ENCODE measurements around the gene XKR7. TPM values are rescaled to one million over a fixed set of nuclear protein-coding genes. Genes with fewer than 3 reads are reported as not detected.

Gene XKR7
- total and polyA plus RNA-seq, 10 of the 15 experiments (the other 5 are each of a cell fraction or from before 2014, with no cell fraction given): not detected

GRCh38 chr20:32007787-32008616, 40.1 kb downstream of the XKR7 start:
- TF ChIP-seq TCF7 (IDR thresholded peaks at IDR 0.05; ENCODE audit: borderline replicate concordance) (no peak), SUPT20H (IDR thresholded peaks at IDR 0.05; ENCODE audit: borderline replicate concordance, control insufficient read depth, low read depth, low read length) (no peak), CBFB (IDR thresholded peaks at IDR 0.05; ENCODE audit: low read depth) (no peak)
- TF ChIP-seq, protein P1, sequence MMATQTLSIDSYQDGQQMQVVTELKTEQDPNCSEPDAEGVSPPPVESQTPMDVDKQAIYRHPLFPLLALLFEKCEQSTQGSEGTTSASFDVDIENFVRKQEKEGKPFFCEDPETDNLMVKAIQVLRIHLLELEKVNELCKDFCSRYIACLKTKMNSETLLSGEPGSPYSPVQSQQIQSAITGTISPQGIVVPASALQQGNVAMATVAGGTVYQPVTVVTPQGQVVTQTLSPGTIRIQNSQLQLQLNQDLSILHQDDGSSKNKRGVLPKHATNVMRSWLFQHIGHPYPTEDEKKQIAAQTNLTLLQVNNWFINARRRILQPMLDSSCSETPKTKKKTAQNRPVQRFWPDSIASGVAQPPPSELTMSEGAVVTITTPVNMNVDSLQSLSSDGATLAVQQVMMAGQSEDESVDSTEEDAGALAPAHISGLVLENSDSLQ (IDR thresholded peaks at IDR 0.05): no peak
- RAD21 ChIA-PET (ENCODE audit: unreplicated experiment): no interaction called here
- CTCF ChIA-PET: interaction anchor here (0.7 to 2.0 kb wide), 6 partner anchors 9 to 185 kb away, joined by 3 to 9 read pairs (median 4); no protein-coding TSS in a partner anchor
- no TSS peak for BruUV-seq (replicated peaks)
- intact Hi-C loops (cut with micrococcal nuclease; ENCODE audit: unreplicated experiment): no loop called here
- Histone ChIP-seq H2AFZ (ENCODE audit: control insufficient read depth, low read depth, low read length) (no peak overlapping the region), H3K36me3 (ENCODE audit: control insufficient read depth in 2 of 2, insufficient read depth in 2 of 2, low read length in 1 of 2) (no peaks in the 10 kb centered on the region), H3K4me2 (ENCODE audit: control insufficient read depth, insufficient read depth) (no peak overlapping the region), H3K27ac (ENCODE audit: control insufficient read depth, insufficient read depth) (no peak overlapping the region), H3K9ac (ENCODE audit: control insufficient read depth, insufficient read depth, low read length) (no peak overlapping the region), H3K27me3 (replicated peaks in 1 of 2; ENCODE audit: control insufficient read depth in 2 of 2, insufficient read depth in 2 of 2, low read length in 1 of 2) (peaks cover 0 to 1% of the 10 kb centered on the region in 2 experiments; a peak in 1 of 4 replicates), H3K4me3 (no peak overlapping the region), H3K79me2 (ENCODE audit: control insufficient read depth, insufficient read depth, low read length) (no peaks in the 10 kb centered on the region), H4K20me1 (ENCODE audit: control insufficient read depth, insufficient read depth) (no peaks in the 10 kb centered on the region), H3K9me3 (replicated peaks; ENCODE audit: control insufficient read depth, insufficient read depth, low read length) (no peaks in the 10 kb centered on the region), H3K4me1 (ENCODE audit: control insufficient read depth, insufficient read depth, low read length) (no peaks in the 10 kb centered on the region)
- POLR2A ChIA-PET: interaction anchor here (0.6 kb wide), 1 partner anchor 99 kb away, joined by 6 read pairs; no protein-coding TSS in a partner anchor
- FAIRE-seq (no peak), ATAC-seq (no peak), DNase-seq (ENCODE audit: low read depth, low spot score) (no peak)
- in situ Hi-C loops (cut with MboI): no loop called here
- SMC1A ChIA-PET (ENCODE audit: uncharacterized antibody, unreplicated experiment): interaction anchor here (0.6 to 1.4 kb wide), 4 partner anchors 24 to 127 kb away, joined by 3 read pairs; no protein-coding TSS in a partner anchor
- 32% methylated on average over 10 of the region's 10 CpGs for WGBS (ENCODE audit: insufficient coverage, insufficient replicate concordance, low lambda C conversion rate, missing lambda C conversion rate)

GRCh38 chr20:32009564-32009963, 41.6 kb downstream of the XKR7 start:
- Histone ChIP-seq H2AFZ (ENCODE audit: control insufficient read depth, low read depth, low read length) (no peak overlapping the region), H4K20me1 (ENCODE audit: control insufficient read depth, insufficient read depth) (no peaks in the 10 kb centered on the region), H3K9ac (ENCODE audit: control insufficient read depth, insufficient read depth, low read length) (no peak overlapping the region), H3K79me2 (ENCODE audit: control insufficient read depth, insufficient read depth, low read length) (no peaks in the 10 kb centered on the region), H3K4me3 (no peak overlapping the region), H3K36me3 (ENCODE audit: control insufficient read depth in 2 of 2, insufficient read depth in 2 of 2, low read length in 1 of 2) (no peaks in the 10 kb centered on the region), H3K4me1 (ENCODE audit: control insufficient read depth, insufficient read depth, low read length) (no peaks in the 10 kb centered on the region), H3K9me3 (replicated peaks; ENCODE audit: control insufficient read depth, insufficient read depth, low read length) (no peaks in the 10 kb centered on the region), H3K4me2 (ENCODE audit: control insufficient read depth, insufficient read depth) (no peak overlapping the region), H3K27me3 (replicated peaks in 1 of 2; ENCODE audit: control insufficient read depth in 2 of 2, insufficient read depth in 2 of 2, low read length in 1 of 2) (peaks cover 0 to 1% of the 10 kb centered on the region in 2 experiments; a peak in 2 of 4 replicates), H3K27ac (ENCODE audit: control insufficient read depth, insufficient read depth) (no peak overlapping the region)
- ChIA-PET SMC1A (ENCODE audit: uncharacterized antibody, unreplicated experiment) (no interaction called here), CTCF (interaction anchor here (1.9 kb wide), 1 partner anchor 25 kb away, joined by 6 read pairs; no protein-coding TSS in a partner anchor), POLR2A (no interaction called here), RAD21 (ENCODE audit: unreplicated experiment) (no interaction called here)
- intact Hi-C loops (cut with micrococcal nuclease; ENCODE audit: unreplicated experiment): no loop called here
- 0% methylated on average over 7 of the region's 7 CpGs for WGBS (ENCODE audit: insufficient coverage, insufficient replicate concordance, low lambda C conversion rate, missing lambda C conversion rate)
- BruUV-seq (replicated peaks): no TSS peak
- DNase-seq (ENCODE audit: low read depth, low spot score) (no peak), FAIRE-seq (no peak), ATAC-seq (no peak)
- in situ Hi-C loops (cut with MboI): no loop called here
- TF ChIP-seq, protein P2, sequence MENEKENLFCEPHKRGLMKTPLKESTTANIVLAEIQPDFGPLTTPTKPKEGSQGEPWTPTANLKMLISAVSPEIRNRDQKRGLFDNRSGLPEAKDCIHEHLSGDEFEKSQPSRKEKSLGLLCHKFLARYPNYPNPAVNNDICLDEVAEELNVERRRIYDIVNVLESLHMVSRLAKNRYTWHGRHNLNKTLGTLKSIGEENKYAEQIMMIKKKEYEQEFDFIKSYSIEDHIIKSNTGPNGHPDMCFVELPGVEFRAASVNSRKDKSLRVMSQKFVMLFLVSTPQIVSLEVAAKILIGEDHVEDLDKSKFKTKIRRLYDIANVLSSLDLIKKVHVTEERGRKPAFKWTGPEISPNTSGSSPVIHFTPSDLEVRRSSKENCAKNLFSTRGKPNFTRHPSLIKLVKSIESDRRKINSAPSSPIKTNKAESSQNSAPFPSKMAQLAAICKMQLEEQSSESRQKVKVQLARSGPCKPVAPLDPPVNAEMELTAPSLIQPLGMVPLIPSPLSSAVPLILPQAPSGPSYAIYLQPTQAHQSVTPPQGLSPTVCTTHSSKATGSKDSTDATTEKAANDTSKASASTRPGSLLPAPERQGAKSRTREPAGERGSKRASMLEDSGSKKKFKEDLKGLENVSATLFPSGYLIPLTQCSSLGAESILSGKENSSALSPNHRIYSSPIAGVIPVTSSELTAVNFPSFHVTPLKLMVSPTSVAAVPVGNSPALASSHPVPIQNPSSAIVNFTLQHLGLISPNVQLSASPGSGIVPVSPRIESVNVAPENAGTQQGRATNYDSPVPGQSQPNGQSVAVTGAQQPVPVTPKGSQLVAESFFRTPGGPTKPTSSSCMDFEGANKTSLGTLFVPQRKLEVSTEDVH (IDR thresholded peaks at IDR 0.05; ENCODE audit: low read depth, partially characterized antibody): no peak
- TF ChIP-seq, protein P3, sequence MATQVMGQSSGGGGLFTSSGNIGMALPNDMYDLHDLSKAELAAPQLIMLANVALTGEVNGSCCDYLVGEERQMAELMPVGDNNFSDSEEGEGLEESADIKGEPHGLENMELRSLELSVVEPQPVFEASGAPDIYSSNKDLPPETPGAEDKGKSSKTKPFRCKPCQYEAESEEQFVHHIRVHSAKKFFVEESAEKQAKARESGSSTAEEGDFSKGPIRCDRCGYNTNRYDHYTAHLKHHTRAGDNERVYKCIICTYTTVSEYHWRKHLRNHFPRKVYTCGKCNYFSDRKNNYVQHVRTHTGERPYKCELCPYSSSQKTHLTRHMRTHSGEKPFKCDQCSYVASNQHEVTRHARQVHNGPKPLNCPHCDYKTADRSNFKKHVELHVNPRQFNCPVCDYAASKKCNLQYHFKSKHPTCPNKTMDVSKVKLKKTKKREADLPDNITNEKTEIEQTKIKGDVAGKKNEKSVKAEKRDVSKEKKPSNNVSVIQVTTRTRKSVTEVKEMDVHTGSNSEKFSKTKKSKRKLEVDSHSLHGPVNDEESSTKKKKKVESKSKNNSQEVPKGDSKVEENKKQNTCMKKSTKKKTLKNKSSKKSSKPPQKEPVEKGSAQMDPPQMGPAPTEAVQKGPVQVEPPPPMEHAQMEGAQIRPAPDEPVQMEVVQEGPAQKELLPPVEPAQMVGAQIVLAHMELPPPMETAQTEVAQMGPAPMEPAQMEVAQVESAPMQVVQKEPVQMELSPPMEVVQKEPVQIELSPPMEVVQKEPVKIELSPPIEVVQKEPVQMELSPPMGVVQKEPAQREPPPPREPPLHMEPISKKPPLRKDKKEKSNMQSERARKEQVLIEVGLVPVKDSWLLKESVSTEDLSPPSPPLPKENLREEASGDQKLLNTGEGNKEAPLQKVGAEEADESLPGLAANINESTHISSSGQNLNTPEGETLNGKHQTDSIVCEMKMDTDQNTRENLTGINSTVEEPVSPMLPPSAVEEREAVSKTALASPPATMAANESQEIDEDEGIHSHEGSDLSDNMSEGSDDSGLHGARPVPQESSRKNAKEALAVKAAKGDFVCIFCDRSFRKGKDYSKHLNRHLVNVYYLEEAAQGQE (IDR thresholded peaks at IDR 0.05; ENCODE audit: low read depth, low read length): no peak
- no peak for TF ChIP-seq EED (IDR thresholded peaks at IDR 0.05; ENCODE audit: low read depth)

All from GM12878 (cell line).